ENCODE measurements around the gene LDLR. TPM values are rescaled to one million over a fixed set of nuclear protein-coding genes. Genes with fewer than 3 reads are reported as not detected.
"Not testable (repeated sequence)": the region's sequence is repeated elsewhere in the genome, so short reads cannot be mapped to it uniquely, and the experiment has no call there.

The LDLR gene
- total RNA-seq, 1 experiment from 2014 or later, result 51.6 TPM

GRCh38 chr19:11175920-11176319 lies 86.7 kb downstream of the LDLR start:
- Histone ChIP-seq H3K27me3 (no peaks in the 10 kb centered on the region), H3K9me3 (replicated peaks) (no peaks in the 10 kb centered on the region), H3K27ac (no peak overlapping the region), H3K4me1 (no peaks in the 10 kb centered on the region), H3K36me3 (peaks cover 69% of the 10 kb centered on the region), H3K4me3 (no peak overlapping the region)
- DNase-seq, result no peak

- H3K27me3 ChIP-seq, result no peaks in the 10 kb centered on the region
- peaks cover 68% of the 10 kb centered on the region for H3K36me3 ChIP-seq
- DNase-seq, result no peak
- no peak overlapping the region for H3K27ac ChIP-seq
- H3K4me3 ChIP-seq, result no peak overlapping the region
- H3K4me1 ChIP-seq, result no peaks in the 10 kb centered on the region
- H3K9me3 ChIP-seq (replicated peaks), result no peaks in the 10 kb centered on the region
Measured at GRCh38 chr19:11176466-11177193, 87.4 kb downstream of the LDLR start.

- no peak for DNase-seq
- H3K27me3 ChIP-seq, result no peaks in the 10 kb centered on the region
- H3K9me3 ChIP-seq (replicated peaks), result no peaks in the 10 kb centered on the region
- peaks cover 59% of the 10 kb centered on the region for H3K36me3 ChIP-seq
- H3K4me3 ChIP-seq, result no peak overlapping the region
- no peaks in the 10 kb centered on the region for H3K4me1 ChIP-seq
- no peak overlapping the region for H3K27ac ChIP-seq
Measured at GRCh38 chr19:11177592-11177991, 88.3 kb downstream of the LDLR start.

- H3K36me3 ChIP-seq, result peaks cover 58% of the 10 kb centered on the region
- not testable (repeated sequence) for H3K4me1 ChIP-seq; H3K27ac ChIP-seq; DNase-seq; H3K9me3 ChIP-seq (replicated peaks); H3K27me3 ChIP-seq; H3K4me3 ChIP-seq
Measured at GRCh38 chr19:11179145-11179465, 89.8 kb downstream of the LDLR start.

- Histone ChIP-seq H3K27ac (no peak overlapping the region), H3K27me3 (no peaks in the 10 kb centered on the region), H3K9me3 (replicated peaks) (no peaks in the 10 kb centered on the region), H3K36me3 (peaks cover 55% of the 10 kb centered on the region), H3K4me3 (no peak overlapping the region), H3K4me1 (no peaks in the 10 kb centered on the region)
- DNase-seq, result no peak
Measured at GRCh38 chr19:11179716-11180297, 90.5 kb downstream of the LDLR start.

GRCh38 chr19:11180346-11180745 lies 91.1 kb downstream of the LDLR start:
- Histone ChIP-seq H3K27me3 (no peaks in the 10 kb centered on the region), H3K27ac (no peak overlapping the region), H3K4me3 (no peak overlapping the region), H3K9me3 (replicated peaks) (no peaks in the 10 kb centered on the region), H3K4me1 (no peaks in the 10 kb centered on the region), H3K36me3 (peaks cover 56% of the 10 kb centered on the region)
- DNase-seq, result no peak

GRCh38 chr19:11180975-11181374 lies 91.7 kb downstream of the LDLR start:
- peaks cover 60% of the 10 kb centered on the region for H3K36me3 ChIP-seq
- not testable (repeated sequence) for H3K27ac ChIP-seq; H3K4me3 ChIP-seq; H3K9me3 ChIP-seq (replicated peaks); H3K27me3 ChIP-seq; DNase-seq; H3K4me1 ChIP-seq

- no peak for DNase-seq
- H3K36me3 ChIP-seq, result peaks cover 61% of the 10 kb centered on the region
- H3K27me3 ChIP-seq, result no peaks in the 10 kb centered on the region
- H3K27ac ChIP-seq, result no peak overlapping the region
- no peaks in the 10 kb centered on the region for H3K9me3 ChIP-seq (replicated peaks)
- H3K4me3 ChIP-seq, result no peak overlapping the region
- H3K4me1 ChIP-seq, result no peaks in the 10 kb centered on the region
Measured at GRCh38 chr19:11181488-11181887, 92.2 kb downstream of the LDLR start.

Other genes with a start within 250 kb of the LDLR start
- gene C19orf38, start 241.0 kb upstream of the LDLR start, total RNA-seq (2014; rRNA removed; shearing (Covaris generic)), result not detected in 2 replicates
- 35.7 and 36.2 TPM in 2 replicates for gene CARM1, start 217.9 kb upstream of the LDLR start, total RNA-seq (2014; rRNA removed; shearing (Covaris generic))
- gene YIPF2, start 160.8 kb upstream of the LDLR start, total RNA-seq (2014; rRNA removed; shearing (Covaris generic)), result 22.1 and 25.2 TPM in 2 replicates
- gene TIMM29, start 160.7 kb upstream of the LDLR start, total RNA-seq (2014; rRNA removed; shearing (Covaris generic)), result 22.5 and 23.4 TPM in 2 replicates
- 120 and 121 TPM in 2 replicates for gene SMARCA4, start 128.4 kb upstream of the LDLR start, total RNA-seq (2014; rRNA removed; shearing (Covaris generic))
- gene SPC24, start 66.3 kb downstream of the LDLR start, total RNA-seq (2014; rRNA removed; shearing (Covaris generic)), result 61.3 and 70.3 TPM in 2 replicates
- gene KANK2, start 108.1 kb downstream of the LDLR start, total RNA-seq (2014; rRNA removed; shearing (Covaris generic)), result 86.1 and 98.4 TPM in 2 replicates
- not detected in 2 replicates for gene ANGPTL8, start 150.2 kb downstream of the LDLR start, total RNA-seq (2014; rRNA removed; shearing (Covaris generic))
- 15.2 and 18.3 TPM in 2 replicates for gene DOCK6, start 173.1 kb downstream of the LDLR start, total RNA-seq (2014; rRNA removed; shearing (Covaris generic))
- not detected in 2 replicates for gene TSPAN16, start 206.7 kb downstream of the LDLR start, total RNA-seq (2014; rRNA removed; shearing (Covaris generic))